GM12801 (cell line): ENCODE results near the gene KLF11.

Source experiments
- CTCF ChIP-seq: IDR thresholded peaks from one replicate; pipeline ENCODE4 v1.5.1; 2011; ENCODE audit warnings: control low read depth; ENCODE audit not compliant: insufficient read length; ENCODE audit errors: extremely low read depth

KLF11 gene

DNA sequence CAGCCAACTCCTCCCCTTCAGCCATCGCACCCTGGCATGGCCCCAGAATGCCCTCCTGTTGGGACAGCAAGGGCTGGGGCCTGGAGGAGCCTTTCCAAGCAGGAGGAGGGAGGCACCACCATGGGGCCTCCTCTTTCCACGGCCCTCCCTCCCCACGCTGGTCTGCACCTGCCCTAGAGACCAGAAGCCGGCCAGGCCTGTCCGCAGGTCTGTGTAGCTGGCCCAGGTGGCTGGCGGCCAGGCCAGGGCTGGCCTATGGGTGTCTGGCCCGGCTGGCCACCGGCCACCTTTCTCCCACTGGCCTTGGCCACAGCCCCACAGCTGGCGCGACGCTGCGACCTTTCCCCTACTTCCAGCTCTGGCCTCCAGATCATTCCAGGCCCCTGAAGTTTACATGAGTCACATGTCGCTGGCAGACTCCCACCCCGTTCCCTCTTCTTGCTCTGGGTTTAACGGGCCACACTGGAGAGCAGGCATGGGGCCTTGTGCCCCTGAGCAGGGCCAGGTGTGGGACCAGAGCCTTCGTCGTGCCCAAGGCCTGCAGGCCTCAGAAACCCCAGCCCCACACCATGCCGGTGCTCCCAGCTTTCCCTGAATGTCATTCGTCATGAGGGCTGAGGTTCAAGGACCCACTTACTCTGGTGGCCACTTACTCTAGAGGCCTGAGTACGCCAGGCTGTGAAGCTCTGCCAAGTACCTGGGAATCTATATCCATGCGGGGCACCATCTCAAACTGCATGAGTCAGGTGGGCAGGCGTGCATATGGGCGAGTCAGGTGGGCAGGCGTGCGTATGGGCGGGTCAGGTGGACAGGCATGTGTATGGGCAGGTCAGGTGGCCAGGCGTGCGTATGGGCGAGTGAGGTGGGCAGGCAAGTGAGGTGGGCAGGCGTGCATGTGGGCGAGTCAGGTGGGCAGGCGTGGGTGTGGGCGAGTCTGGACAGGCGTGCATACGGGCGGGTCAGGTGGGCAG, 33.3 kb upstream of the KLF11 start:
- TF ChIP-seq CTCF, result no peak

DNA sequence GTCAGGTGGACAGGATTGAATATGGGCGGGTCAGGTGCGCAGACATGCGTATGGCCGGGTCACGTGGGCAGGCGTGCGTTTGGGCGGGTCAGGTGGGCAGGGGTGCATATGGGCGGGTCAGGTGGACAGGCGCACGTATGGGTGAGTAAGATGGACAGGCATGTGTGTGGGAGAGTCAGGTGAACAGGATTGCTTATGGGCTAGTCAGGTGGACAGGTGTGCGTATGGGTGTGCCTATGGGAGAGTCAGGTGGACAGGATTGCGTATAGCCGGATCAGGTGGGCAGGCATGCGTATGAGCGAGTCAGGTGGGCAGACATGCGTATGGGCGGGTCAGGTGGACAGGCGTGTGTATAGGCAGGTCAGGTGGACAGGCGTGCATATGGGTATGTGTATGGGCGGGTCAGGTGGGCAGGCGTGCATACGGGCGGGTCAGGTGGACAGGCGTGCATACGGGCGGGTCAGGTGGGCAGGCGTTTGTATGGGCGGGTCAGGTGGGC, 30.3 kb upstream of the KLF11 start:
- TF ChIP-seq CTCF, result no peak

- TF ChIP-seq CTCF, result no peak
Measured at GRCh38 chr2:10014418-10015190, 28.7 kb upstream of the KLF11 start.

DNA sequence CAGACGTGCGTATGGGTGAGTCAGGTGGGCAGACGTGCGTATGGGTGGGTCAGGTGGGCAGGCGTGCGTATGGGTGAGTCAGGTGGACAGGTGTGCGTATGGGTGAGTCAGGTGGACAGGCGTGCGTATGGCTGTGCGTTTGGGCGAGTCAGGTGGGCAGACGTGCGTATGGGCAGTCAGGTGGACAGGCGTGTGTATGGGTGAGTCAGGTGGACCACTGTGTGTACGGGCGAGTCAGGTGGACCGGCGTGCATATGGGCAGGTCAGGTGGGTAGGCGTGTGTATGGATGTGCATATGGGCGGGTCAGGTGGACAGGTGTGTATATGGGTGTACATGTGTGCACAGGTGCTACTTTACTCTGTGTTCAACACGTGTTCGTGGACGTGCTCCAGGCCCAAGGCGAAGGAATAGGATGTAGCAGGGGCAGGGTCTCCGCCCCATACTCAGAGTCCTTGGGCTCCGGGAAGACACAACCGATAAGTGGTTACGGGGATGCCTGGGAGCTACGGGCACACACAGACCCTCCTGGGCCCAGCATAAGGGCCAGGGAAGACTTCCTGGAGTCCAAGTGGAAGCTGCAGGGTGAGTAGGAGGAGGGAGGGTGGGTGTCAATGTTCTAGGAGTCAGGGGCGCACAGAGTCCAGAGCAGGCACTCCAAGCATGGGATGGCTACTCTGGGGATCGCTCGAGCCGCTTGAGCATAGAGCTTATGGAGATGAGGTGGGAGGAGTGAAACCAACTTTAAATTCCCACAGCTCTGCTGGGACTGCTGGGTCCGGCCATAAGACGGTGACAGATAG, 27.1 kb upstream of the KLF11 start:
- no peak for TF ChIP-seq CTCF

- no peak for TF ChIP-seq CTCF
Measured at GRCh38 chr2:10016802-10017258, 26.5 kb upstream of the KLF11 start.

- TF ChIP-seq CTCF, result no peak
Measured at GRCh38 chr2:10017313-10017941, 25.9 kb upstream of the KLF11 start.
